ENCODE data around the gene PUS7.
"Not testable (repeated sequence)": the region's sequence is repeated elsewhere in the genome, so short reads cannot be mapped to it uniquely, and the experiment has no call there.

Gene PUS7

GRCh38 chr7:105521717-105522463 is at the start of gene PUS7:
Gene PUS7 (minus strand): TSS chr7:105522271. CDS start chr7:105508512, 13,759 bp downstream.
- DNase-seq: peak; percentile 90 to 98 (median 96)

DNA sequence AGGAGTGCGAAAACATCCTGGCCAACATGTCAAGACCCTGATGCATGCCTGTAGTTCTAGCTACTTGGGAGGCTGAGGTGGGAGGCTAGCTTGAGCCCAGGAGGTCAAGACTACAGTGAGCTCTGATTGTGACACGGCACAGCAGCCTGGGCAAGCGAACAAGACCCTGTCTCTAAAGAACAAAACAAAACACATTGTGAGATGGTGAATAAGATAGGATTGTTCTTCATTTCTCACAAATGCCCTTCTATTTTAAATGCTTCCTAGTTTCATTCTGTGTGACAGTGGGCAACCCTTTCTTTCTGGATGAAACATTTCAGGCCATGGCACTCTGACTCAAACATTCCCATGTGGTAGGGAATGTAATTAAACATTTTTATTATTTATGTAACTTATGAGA is 45.8 kb upstream of the PUS7 start:
- no peak for DNase-seq

- no peak for DNase-seq
Measured at GRCh38 chr7:105567024-105567423, 45.0 kb upstream of the PUS7 start.

DNA sequence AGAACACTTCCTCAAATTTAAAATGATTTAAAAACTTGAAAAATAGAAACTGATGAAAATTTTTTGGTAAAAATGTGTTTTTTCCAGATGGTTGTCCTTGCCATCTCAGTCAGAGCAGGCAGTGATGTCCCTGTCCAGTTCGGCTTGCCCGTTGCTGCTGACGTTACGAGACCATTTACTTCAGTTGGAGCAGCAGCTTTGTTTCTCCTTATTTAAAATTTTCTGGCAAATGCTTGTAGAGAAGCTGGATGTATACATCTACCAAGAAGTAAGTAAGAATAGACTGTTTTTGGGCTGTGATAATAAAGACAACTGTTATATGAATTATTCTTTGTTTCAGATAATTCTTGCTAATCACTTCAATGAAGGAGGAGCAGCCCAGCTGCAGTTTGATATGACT is 43.1 kb upstream of the PUS7 start:
- DNase-seq: no peak

DNA sequence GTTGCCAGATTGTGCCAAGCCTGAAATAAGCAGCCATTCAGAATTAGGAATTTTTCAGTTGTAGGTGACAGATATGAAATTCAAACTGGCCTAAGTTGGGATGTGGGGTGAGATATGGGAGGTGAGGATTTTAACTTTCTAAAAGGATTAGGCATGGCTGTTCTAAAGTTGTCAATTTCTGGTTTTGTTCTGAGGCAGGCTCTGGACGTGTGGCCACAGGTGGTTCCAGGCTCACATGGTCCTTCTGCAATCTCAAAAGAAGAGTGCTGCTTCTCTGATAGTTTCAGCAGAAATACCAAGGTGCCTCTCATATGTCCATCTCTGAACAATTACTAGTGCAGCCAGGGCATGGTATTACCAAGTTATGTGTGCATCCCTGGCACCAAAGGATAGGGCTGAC is 37.9 kb upstream of the PUS7 start:
- DNase-seq: no peak

DNA sequence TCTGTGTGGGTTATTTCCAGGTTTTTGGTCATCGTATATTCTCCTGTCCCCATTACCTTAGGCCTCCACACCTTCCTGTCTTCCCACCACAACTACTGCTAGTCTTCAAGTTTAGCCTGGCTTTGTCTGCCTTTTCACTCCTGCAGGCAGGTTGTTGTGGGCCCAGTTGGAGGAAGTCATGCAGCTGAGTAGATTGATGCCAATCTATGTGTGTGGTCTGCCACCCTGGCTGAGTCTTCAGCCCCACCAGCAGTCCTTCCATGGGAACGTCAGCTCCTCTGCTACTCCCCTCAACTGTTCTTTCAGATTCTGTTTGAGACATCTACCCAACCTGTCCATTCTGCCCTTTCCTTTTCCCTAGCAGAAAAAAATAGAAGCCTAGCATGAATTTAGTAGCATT is 16.3 kb upstream of the PUS7 start:
- no peak for DNase-seq

DNA sequence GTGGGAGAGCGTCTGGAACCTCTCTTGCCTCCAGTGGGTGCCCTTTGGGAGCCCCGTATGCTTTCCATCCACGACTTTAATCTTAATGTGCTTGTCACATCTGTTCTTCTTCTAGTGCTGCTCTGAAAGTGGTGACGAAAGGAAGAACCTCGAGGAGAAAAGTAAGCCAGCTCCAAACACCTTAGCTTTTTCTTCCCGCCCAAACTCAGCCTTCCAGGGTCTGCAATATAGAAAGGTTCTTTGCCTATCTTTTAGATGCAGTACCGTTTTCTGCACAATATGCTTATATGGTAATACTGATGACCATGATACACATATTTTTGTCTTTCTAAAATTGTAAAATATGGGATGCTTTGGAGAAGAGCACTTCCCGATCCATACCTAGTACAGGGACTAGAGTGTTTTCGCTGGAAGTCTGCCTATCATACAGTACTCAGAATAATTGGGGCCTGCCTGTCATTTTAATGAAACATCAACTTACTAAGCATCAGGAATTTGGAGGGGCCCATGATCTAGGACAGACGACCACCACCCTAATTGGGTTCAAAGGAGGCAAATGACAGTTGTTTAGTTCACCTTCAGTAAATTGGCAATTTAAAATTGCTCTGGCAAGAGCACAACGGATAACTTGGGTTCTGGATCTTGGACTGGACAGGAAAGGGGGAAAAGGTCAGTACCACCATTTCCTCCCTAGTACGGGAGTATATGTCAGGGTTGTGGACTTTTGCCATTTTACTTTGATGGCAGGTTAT is 10.8 kb upstream of the PUS7 start:
- DNase-seq: peak in 1 of 3 donors; percentile 4

DNA sequence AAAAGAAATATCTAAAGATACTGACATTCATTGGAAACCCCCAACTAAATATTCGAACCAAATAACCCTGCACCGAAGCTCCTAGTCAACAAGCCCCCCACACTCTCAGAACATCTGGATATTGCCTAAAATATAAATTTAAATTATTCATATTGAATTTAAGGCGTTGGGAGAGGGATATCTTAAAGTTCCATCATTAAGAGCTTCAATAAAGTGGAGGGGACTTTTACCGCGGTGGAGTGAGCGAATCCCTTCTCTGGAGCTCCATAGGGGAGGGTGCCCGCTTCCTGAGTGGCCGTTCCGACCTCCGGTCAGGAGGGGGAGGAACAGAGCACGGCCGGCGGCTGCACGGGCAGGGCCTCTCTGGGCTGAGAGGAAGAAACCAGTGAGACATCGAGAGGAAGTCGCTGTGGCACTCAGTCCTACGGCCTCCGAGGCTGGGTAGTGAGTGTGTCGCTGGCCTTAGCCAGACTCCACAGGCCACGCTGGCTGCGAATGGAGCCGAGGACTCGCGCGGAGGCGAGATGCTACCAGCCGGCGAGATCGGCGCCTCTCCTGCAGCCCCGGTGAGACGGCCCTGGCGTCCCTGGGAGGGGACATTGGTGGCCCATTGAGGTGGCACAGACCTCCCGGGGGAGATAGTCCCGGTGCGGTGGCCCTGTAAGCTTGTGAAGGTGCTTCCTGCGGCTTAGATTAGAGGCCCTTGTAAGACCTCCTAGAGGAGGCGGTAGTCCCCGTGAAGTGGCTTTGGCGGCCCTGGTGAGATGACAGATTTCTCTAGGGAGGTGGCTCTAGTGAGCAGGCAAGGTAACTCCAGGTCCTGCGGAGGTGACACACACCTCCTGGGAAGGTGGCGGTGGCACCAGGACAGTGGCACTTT is 10.0 kb upstream of the PUS7 start, which contains the start of gene RINT1:
TSS of gene RINT1 (plus strand) at position 410 of the 880 bp plus-strand sequence. CDS start at position 525, 115 bp downstream.
- peak; percentile 96 to 97 (median 96) for DNase-seq

DNA sequence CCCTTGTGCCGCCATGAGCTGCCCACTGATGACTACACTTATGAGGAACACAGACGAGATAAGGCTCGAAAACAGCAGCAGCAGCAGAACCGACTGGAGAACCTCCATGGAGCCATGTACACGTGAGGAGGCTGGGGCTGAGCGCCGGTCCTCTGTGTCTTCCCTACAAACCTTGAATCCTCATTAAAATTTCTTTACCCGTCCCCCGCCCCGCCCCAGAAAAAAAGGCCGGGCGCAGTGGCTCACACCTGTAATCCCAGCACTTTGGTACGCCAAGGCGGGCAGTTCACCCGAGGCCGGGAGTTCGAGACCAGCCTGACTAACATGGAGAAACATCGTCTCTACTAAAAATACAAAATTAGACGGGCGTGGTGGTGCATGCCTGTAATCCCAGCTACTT is 8.5 kb upstream of the PUS7 start:
- no peak for DNase-seq

- DNase-seq: no peak
Measured at GRCh38 chr7:105530126-105530525, 8.1 kb upstream of the PUS7 start.

GRCh38 chr7:105527737-105528136 is 5.7 kb upstream of the PUS7 start:
- not testable (repeated sequence) for DNase-seq

- peak in 1 of 3 donors; percentile 31 for DNase-seq
Measured at GRCh38 chr7:105524840-105525239, 2.8 kb upstream of the PUS7 start.

GRCh38 chr7:105524423-105524822 is 2.4 kb upstream of the PUS7 start:
- not testable (repeated sequence) for DNase-seq

DNA sequence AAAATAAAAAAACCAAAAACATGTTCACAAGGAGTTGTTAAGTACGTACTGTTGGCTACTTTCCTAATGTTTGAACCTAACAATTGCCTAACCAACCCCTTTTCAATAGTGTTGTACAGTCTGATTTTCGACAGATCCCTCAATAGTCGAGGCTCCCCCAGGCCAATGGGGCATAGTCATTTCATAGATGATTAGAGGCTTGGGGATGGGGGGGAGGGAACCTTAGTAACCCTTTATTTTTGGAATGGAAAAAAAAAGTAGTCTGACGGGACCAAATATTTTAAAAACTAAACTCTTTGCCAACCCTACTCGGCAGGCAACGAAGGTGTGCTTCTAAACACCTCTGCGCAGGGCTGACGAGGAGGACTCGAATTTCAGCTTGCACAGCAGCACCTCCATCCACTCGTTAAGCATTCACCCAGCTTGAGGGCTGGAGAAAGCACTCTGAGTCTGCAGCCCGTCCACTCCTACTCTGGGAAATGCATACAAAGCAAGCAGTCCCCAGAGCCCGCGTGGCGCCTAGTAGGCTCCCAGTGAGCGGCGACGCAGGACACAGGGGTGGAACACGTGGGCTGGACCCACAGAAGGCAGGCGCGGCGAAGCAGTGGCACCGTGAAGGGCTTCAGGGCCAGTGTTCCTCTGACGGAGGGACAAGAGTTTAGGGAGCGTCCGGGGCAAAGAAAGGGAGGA is 899 bp downstream of the PUS7 start:
- DNase-seq: peak; percentile 65 to 83 (median 69)

DNA sequence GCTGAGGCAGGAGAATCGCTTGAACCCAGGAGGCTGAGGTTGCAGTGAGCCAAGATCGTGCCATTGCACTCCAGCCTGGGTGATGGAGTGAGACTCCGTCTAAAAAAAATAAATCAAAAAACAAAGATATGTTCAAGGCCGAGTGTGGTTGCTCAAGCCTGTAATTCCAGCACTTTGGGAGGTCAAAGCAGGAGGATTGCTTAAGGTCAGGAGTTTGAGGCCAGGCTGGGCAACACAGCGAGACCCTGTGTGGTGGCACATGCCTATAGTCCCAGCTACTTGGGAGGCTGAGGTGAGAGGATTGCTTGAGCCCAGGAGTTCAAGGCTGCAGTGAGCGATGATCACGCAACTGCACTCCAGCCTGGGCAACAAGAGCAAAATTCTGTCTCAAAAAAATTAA is 1.5 kb downstream of the PUS7 start:
- not testable (repeated sequence) for DNase-seq

- no peak for DNase-seq
Measured at GRCh38 chr7:105519353-105519752, 2.7 kb downstream of the PUS7 start.

DNA sequence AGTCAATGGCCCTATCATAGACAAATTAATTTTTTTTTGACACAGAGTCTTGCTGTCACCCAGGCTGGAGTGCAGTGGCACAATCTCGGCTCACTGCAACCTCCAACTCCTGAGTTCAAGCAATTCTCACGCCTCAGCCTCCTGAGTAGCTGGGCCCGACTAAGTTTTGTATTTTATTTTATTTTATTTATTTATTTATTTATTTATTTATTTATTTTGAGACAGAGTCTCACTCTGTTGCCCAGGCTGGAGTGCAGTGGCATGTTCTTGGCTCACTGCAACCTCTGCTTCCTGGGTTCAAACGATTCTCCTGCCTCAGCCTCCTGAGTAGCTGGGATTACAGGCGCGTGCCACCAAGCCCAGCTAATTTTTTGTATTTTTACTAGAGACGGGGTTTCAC is 6.5 kb downstream of the PUS7 start:
- not testable (repeated sequence) for DNase-seq

DNA sequence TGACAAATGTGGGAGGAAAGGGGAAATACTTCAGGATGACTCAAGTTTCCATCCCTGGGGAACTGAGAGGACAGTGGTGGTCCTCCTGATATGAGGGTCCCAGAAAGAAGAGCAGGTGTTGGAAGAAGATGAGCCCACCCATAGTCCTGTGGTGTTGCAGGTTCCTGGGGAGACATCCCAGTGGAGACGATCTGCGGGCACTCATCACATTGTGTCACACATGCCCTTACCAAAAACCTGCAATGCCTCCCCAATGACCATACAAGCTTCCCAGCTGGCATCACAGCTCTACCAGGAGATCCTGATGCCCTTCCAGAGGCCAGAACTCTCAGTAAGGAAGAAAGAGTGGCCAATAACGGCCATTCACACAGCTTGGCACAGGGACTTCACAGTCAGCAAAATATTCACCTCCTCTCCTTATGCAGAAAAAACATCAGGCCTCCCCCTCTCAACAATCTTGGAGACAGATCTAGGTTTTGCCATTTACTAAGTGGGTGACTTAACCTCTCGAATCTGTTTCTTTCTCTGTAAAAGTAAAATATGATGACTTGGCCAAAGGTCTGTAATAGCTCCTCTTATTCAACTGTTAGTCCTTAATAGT is 9.0 kb downstream of the PUS7 start:
- DNase-seq: peak in 1 of 3 donors; percentile 20

- DNase-seq: peak in 1 of 3 donors; percentile 8
Measured at GRCh38 chr7:105512415-105512814, 9.7 kb downstream of the PUS7 start.

- no peak for DNase-seq
Measured at GRCh38 chr7:105502173-105502572, 19.9 kb downstream of the PUS7 start.

DNA sequence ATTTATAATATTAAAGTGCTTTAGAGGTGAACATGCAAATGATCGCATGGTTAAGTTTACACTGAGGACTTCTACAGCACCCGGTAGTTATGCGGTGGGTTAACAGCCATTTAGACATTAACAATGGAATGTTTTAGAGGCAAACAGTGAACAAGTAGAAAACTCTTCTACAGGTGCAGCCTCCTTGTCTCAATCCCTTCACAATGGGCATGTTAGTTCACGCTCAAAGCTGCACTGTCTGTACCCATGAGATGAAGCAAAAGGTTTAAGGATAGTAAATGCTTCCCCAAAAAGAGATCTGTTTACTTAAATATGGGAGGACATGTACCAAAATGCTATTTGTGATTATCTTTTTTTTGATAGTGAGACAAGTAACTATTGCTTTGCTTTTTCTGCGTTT is 25.1 kb downstream of the PUS7 start:
- DNase-seq: no peak

DNA sequence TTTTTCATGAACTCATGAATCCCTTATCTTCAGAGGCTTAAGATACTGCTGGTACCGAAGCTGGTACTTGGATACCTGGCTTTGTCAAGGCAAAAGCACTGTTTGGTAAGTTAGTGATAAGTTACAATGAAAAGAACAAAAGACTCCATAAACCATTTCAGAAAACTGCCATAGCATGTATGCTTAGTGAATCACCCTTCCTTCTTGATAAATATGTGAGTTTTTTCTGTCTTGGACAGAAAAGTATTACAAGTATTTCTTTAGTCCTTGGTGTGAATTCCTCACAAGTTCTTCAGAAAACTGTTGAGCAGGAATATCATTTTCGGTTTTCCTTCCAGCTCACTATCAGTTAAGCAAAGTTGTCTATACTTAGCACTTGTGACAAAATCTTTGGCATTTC is 25.6 kb downstream of the PUS7 start:
- no peak for DNase-seq

Measured in suppressor macrophage treated with lipopolysaccharide for 1 hour (primary cell).